ENCODE measurements around the gene HMX3.

- TF ChIP-seq POLR2A (IDR thresholded peaks at IDR 0.05; ENCODE audit: low read length): no peak
- no peak for TF ChIP-seq GATA1 (IDR thresholded peaks at IDR 0.05; ENCODE audit: low read depth, low read length)
Observed at GRCh38 chr10:123096452-123096851, 39.3 kb upstream of the HMX3 start.

All from erythroblast (primary cell).